Stimulated activated effector memory CD8-positive, alpha-beta T cell treated with anti-CD3 and anti-CD28 coated beads, Interleukin-12 subunit alpha, Interleukin-12 subunit beta, amount 100 ng/mL, for 72 hours (primary cell): ENCODE measurements around the gene PLCXD1.

Experiments used
- ATAC-seq: fragments of 150-1000 bp; cut with Tn5 transposase; 2 replicates; pipeline ENCODE4 v1.10.0; 2021
- DNase-seq, 2 donors: peaks; one replicate each; pipeline ENCODE4 v3.0.0; 2021 to 2022; ENCODE audit warnings: low spot score in 2 of 2
- H3K27ac Mint-ChIP-seq: one replicate; pipeline ENCODE4 v1.8.0; 2022; ENCODE audit warnings: mild to moderate bottlenecking, mixed read lengths
- H3K36me3 Mint-ChIP-seq: one replicate; pipeline ENCODE4 v1.8.0; 2022; ENCODE audit warnings: mild to moderate bottlenecking, mixed read lengths
- H3K4me1 Mint-ChIP-seq: one replicate; pipeline ENCODE4 v1.8.0; 2022; ENCODE audit warnings: mixed read lengths
- H3K4me3 Mint-ChIP-seq: one replicate; pipeline ENCODE4 v1.8.0; 2022; ENCODE audit warnings: mild to moderate bottlenecking, mixed read lengths
- H3K9me3 Mint-ChIP-seq: one replicate; pipeline ENCODE4 v1.8.0; 2022; ENCODE audit warnings: mixed read lengths

PLCXD1 gene

GRCh38 chrX:352181-352580 lies 71.0 kb downstream of the PLCXD1 start:
- Mint-ChIP-seq H3K9me3 (no peaks in the 10 kb centered on the region), H3K27ac (no peak overlapping the region), H3K4me3 (no peak overlapping the region), H3K4me1 (peaks cover 15% of the 10 kb centered on the region), H3K36me3 (no peaks in the 10 kb centered on the region)
- no peak for ATAC-seq
- DNase-seq, result no peak

GRCh38 chrX:352582-353314 lies 71.6 kb downstream of the PLCXD1 start:
- ATAC-seq (no peak), DNase-seq (no peak)
- Mint-ChIP-seq H3K27ac (peak overlapping the region; percentile 34), H3K9me3 (peaks cover 3% of the 10 kb centered on the region), H3K4me1 (peaks cover 20% of the 10 kb centered on the region), H3K36me3 (no peaks in the 10 kb centered on the region), H3K4me3 (no peak overlapping the region)
